ENCODE measurements around the gene ACIN1.
A peak's percentile ranks its signal among the peaks of the same experiment; 100 is the strongest.

ACIN1 gene

GRCh38 chr14:23099212-23099861 lies 4.4 kb upstream of the ACIN1 start:
- TF ChIP-seq, protein P1, sequence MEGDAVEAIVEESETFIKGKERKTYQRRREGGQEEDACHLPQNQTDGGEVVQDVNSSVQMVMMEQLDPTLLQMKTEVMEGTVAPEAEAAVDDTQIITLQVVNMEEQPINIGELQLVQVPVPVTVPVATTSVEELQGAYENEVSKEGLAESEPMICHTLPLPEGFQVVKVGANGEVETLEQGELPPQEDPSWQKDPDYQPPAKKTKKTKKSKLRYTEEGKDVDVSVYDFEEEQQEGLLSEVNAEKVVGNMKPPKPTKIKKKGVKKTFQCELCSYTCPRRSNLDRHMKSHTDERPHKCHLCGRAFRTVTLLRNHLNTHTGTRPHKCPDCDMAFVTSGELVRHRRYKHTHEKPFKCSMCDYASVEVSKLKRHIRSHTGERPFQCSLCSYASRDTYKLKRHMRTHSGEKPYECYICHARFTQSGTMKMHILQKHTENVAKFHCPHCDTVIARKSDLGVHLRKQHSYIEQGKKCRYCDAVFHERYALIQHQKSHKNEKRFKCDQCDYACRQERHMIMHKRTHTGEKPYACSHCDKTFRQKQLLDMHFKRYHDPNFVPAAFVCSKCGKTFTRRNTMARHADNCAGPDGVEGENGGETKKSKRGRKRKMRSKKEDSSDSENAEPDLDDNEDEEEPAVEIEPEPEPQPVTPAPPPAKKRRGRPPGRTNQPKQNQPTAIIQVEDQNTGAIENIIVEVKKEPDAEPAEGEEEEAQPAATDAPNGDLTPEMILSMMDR (conservative IDR thresholded peaks at IDR 0.05; ENCODE audit: low read length), result no peak
- no peak for DNase-seq (ENCODE audit: low read depth)
- H3K4me3 ChIP-seq (ENCODE audit: low read length), result no peak overlapping the region

GRCh38 chr14:23097786-23098185 lies 2.9 kb upstream of the ACIN1 start:
- TF ChIP-seq, protein P1 (conservative IDR thresholded peaks at IDR 0.05; ENCODE audit: low read length), result no peak
- H3K4me3 ChIP-seq (ENCODE audit: low read length), result no peak overlapping the region
- DNase-seq (ENCODE audit: low read depth), result no peak

GRCh38 chr14:23095196-23096108 lies 516 bp upstream of the ACIN1 start, which contains the start of gene C14orf119:
Gene C14orf119, plus strand, starts transcription at chr14:23095505. Its CDS starts 2,154 bp downstream, at chr14:23097659.
- TF ChIP-seq, protein P1 (conservative IDR thresholded peaks at IDR 0.05; ENCODE audit: low read length), result no peak
- DNase-seq (ENCODE audit: low read depth), result peak; percentile 99
- H3K4me3 ChIP-seq (ENCODE audit: low read length), result peak within 1 kb of the TSS; percentile 97

DNA sequence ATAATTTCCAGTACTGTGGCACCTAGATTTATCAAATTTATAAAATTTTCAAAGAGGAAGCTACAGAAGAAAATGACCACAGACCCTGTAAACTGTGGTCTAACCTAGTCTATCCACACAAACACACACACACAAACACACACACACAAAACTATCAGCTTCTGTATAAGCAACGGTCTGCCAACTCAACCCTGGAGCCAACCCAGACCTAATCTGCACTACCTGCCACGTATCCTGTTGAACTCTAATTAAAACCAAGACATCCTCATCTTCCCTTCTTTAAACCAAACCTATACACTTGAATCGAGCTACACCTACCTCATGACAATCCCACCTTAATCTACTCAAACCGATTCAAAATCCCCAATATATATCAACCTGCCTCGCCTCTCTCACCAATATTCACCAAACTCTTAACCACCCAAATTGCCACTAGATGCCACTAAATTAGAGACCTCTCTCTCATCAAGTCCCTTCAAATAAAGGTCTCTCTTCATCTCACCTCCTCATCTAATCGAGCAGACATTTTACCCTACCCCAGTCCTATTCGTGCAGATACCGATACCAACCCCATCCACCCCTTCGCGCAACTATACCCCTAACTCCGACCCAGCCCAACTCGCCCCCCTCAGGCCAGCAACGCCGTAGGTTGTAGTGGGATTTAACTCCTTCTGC lies 808 bp downstream of the ACIN1 start:
- H3K4me3 ChIP-seq (ENCODE audit: low read length), result peak overlapping the region; percentile 97
- no peak for DNase-seq (ENCODE audit: low read depth)
- TF ChIP-seq, protein P1 (conservative IDR thresholded peaks at IDR 0.05; ENCODE audit: low read length), result peak; percentile 34

GRCh38 chr14:23093526-23093925 lies 1.4 kb downstream of the ACIN1 start:
- peak overlapping the region; percentile 97 for H3K4me3 ChIP-seq (ENCODE audit: low read length)
- TF ChIP-seq, protein P1 (conservative IDR thresholded peaks at IDR 0.05; ENCODE audit: low read length), result no peak
- DNase-seq (ENCODE audit: low read depth), result no peak

DNA sequence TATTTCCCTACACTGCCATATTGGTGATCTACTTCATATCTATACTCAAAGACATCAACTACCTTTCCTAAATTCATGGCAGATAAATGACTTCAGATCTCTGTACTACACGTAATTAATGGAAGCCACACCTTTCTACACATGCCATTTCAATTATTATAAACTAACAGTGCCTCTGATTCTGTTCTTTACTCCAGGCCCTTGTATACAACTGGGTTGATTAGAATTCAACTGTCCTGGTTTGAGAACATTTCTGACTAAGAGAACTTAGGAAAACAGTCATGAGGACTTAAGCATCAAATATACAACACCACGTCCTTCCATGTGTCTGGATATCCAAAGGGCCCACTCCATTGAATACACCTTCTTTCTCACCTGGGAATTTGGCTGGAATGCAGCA lies 1.8 kb downstream of the ACIN1 start:
- DNase-seq (ENCODE audit: low read depth), result no peak
- TF ChIP-seq, protein P1 (conservative IDR thresholded peaks at IDR 0.05; ENCODE audit: low read length), result no peak
- peak overlapping the region; percentile 97 for H3K4me3 ChIP-seq (ENCODE audit: low read length)

All from AG10803 (cell line).